Measurements from ENCODE around the gene ISG20. TPM values are rescaled to one million over a fixed set of nuclear protein-coding genes. Genes with fewer than 3 reads are reported as not detected.

The ISG20 gene
- total and polyA plus RNA-seq, 2 experiments from 2014 or later: 13.3 to 15.8 TPM

DNA sequence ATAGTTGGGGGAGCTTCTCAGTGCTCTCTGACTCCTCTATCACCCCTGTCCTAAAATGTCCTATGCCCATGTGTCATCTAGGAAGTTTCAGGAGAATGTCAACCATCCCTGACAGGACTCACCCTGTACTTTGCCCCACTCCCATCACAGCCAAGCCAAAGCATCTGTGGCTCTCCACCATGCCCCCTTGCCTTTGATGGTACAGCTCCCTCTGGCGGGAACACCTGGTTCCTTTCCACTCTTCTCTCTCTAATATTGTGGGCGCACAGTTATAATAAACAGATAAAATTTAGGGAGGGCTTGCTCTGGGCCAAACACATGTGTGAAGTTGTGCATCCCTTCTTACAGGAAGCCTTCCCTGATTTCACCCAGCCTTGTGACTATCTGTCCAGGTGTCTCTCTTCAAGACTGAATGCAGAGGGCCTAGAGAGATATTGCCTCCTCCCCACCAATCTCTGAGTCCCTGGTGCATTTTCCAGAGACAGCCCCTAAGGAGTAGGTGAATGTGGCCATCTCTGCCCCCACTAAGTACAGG lies 62.8 kb downstream of the ISG20 start:
- no peak overlapping the region for H3K4me3 ChIP-seq
- no peaks in the 10 kb centered on the region for H3K4me1 ChIP-seq (ENCODE audit: insufficient read depth)
- H3K36me3 ChIP-seq (replicated peaks; ENCODE audit: insufficient read depth, low read depth): no peaks in the 10 kb centered on the region
- H4K20me1 ChIP-seq (ENCODE audit: insufficient read depth, poor library complexity, severe bottlenecking): no peaks in the 10 kb centered on the region
- peaks cover 40% of the 10 kb centered on the region for H3K27me3 ChIP-seq
- no peak overlapping the region for H2AFZ ChIP-seq
- H3K9me3 ChIP-seq (ENCODE audit: low read depth): no peaks in the 10 kb centered on the region
- no peak for TF ChIP-seq EZH2phosphoT487 (IDR thresholded peaks at IDR 0.05; ENCODE audit: low read depth, severe bottlenecking, unreplicated experiment)
- TF ChIP-seq, protein P1, sequence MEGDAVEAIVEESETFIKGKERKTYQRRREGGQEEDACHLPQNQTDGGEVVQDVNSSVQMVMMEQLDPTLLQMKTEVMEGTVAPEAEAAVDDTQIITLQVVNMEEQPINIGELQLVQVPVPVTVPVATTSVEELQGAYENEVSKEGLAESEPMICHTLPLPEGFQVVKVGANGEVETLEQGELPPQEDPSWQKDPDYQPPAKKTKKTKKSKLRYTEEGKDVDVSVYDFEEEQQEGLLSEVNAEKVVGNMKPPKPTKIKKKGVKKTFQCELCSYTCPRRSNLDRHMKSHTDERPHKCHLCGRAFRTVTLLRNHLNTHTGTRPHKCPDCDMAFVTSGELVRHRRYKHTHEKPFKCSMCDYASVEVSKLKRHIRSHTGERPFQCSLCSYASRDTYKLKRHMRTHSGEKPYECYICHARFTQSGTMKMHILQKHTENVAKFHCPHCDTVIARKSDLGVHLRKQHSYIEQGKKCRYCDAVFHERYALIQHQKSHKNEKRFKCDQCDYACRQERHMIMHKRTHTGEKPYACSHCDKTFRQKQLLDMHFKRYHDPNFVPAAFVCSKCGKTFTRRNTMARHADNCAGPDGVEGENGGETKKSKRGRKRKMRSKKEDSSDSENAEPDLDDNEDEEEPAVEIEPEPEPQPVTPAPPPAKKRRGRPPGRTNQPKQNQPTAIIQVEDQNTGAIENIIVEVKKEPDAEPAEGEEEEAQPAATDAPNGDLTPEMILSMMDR (IDR thresholded peaks at IDR 0.05; ENCODE audit: poor library complexity): peak; percentile 20
- no peak for TF ChIP-seq EZH2 (IDR thresholded peaks at IDR 0.05; ENCODE audit: borderline replicate concordance)
- no peak overlapping the region for H3K4me2 ChIP-seq
- H3K27ac ChIP-seq: no peak overlapping the region
- peak; percentile 33 for DNase-seq (ENCODE audit: low spot score)
- WGBS (ENCODE audit: low lambda C conversion rate, missing lambda C conversion rate): 44% methylated on average over 2 of the region's 2 CpGs
- H3K79me2 ChIP-seq: no peaks in the 10 kb centered on the region
- no peaks in the 10 kb centered on the region for H3K9me2 ChIP-seq (replicated peaks; ENCODE audit: insufficient read depth)

- WGBS (ENCODE audit: low lambda C conversion rate, missing lambda C conversion rate): 52% methylated on average over 5 of the region's 5 CpGs
- Histone ChIP-seq H3K4me1 (ENCODE audit: insufficient read depth) (no peaks in the 10 kb centered on the region), H3K27me3 (peaks cover 36% of the 10 kb centered on the region), H3K79me2 (no peaks in the 10 kb centered on the region), H3K4me2 (no peak overlapping the region), H2AFZ (no peak overlapping the region), H3K9me2 (replicated peaks; ENCODE audit: insufficient read depth) (no peaks in the 10 kb centered on the region), H3K36me3 (replicated peaks; ENCODE audit: insufficient read depth, low read depth) (no peaks in the 10 kb centered on the region), H3K27ac (no peak overlapping the region), H3K9me3 (ENCODE audit: low read depth) (no peaks in the 10 kb centered on the region), H3K4me3 (no peak overlapping the region), H4K20me1 (ENCODE audit: insufficient read depth, poor library complexity, severe bottlenecking) (no peaks in the 10 kb centered on the region)
- TF ChIP-seq, protein P1 (IDR thresholded peaks at IDR 0.05; ENCODE audit: poor library complexity): no peak
- TF ChIP-seq EZH2phosphoT487 (IDR thresholded peaks at IDR 0.05; ENCODE audit: low read depth, severe bottlenecking, unreplicated experiment) (no peak), EZH2 (IDR thresholded peaks at IDR 0.05; ENCODE audit: borderline replicate concordance) (no peak)
- DNase-seq (ENCODE audit: low spot score): no peak
Observed at GRCh38 chr15:88702983-88703382, 64.2 kb downstream of the ISG20 start.

GRCh38 chr15:88703533-88703932 lies 64.7 kb downstream of the ISG20 start:
- Histone ChIP-seq H3K4me3 (no peak overlapping the region), H3K9me3 (ENCODE audit: low read depth) (no peaks in the 10 kb centered on the region), H4K20me1 (ENCODE audit: insufficient read depth, poor library complexity, severe bottlenecking) (no peaks in the 10 kb centered on the region), H3K27ac (no peak overlapping the region), H3K27me3 (peaks cover 31% of the 10 kb centered on the region), H3K9me2 (replicated peaks; ENCODE audit: insufficient read depth) (no peaks in the 10 kb centered on the region), H3K4me1 (ENCODE audit: insufficient read depth) (no peaks in the 10 kb centered on the region), H3K4me2 (no peak overlapping the region), H2AFZ (no peak overlapping the region), H3K79me2 (no peaks in the 10 kb centered on the region), H3K36me3 (replicated peaks; ENCODE audit: insufficient read depth, low read depth) (no peaks in the 10 kb centered on the region)
- TF ChIP-seq EZH2 (IDR thresholded peaks at IDR 0.05; ENCODE audit: borderline replicate concordance) (no peak), EZH2phosphoT487 (IDR thresholded peaks at IDR 0.05; ENCODE audit: low read depth, severe bottlenecking, unreplicated experiment) (no peak)
- TF ChIP-seq, protein P1 (IDR thresholded peaks at IDR 0.05; ENCODE audit: poor library complexity): no peak
- no peak for DNase-seq (ENCODE audit: low spot score)
- WGBS (ENCODE audit: low lambda C conversion rate, missing lambda C conversion rate): 91% methylated on average over 5 of the region's 5 CpGs

All from hepatocyte (in vitro differentiated cells).